Panc1 (cell line): ENCODE measurements around the gene ADSS2. TPM values are rescaled to one million over a fixed set of nuclear protein-coding genes. Genes with fewer than 3 reads are reported as not detected.

ENCODE experiments used
- ATAC-seq: fragments of 200-7000 bp; cut with Tn5 transposase; 2 replicates; pipeline ENCODE4 v1.9.1; 2020; ENCODE audit warnings: mild to moderate bottlenecking, moderate library complexity
- BruUV-seq: library from RNA; stranded (reverse); fragments of 400-500 nt; replicated peaks from 2 replicates; lab custom pipeline; 2021; lab: Mats Ljungman, UMichigan
- CTCF ChIA-PET: fragments of 300-600 bp; sonication (Branson Sonifier 250); formaldehyde crosslinking; loops from one replicate; lab custom pipeline; 2022; ENCODE audit warnings: antibody characterized with exemption; lab: Charles Lee
- POLR2A ChIA-PET: fragments of 300-600 bp; sonication (Branson Sonifier 250); formaldehyde crosslinking; loops from one replicate; lab custom pipeline; 2022; ENCODE audit warnings: antibody characterized with exemption; lab: Charles Lee
- DNase-seq: peaks from one replicate; pipeline ENCODE4 v3.0.0-alpha.2; 2010; ENCODE audit warnings: low read depth, low spot score
- H3K27ac ChIP-seq: 2 replicates; pipeline ENCODE4 v1.5.1; 2011; ENCODE audit warnings: mild to moderate bottlenecking, low read length, inconsistent platforms
- H3K27me3 ChIP-seq: fragments of 200-500 bp; sonication (Bioruptor generic); 2 replicates; pipeline ENCODE4 v1.6.0; 2014; ENCODE audit warnings: low read length, inconsistent platforms; ENCODE audit not compliant: control insufficient read depth, insufficient read depth
- H3K36me3 ChIP-seq: fragments of 200-500 bp; sonication (Bioruptor generic); 2 replicates; pipeline ENCODE4 v1.5.1; 2014; ENCODE audit warnings: inconsistent platforms, mild to moderate bottlenecking, low read length, moderate library complexity; ENCODE audit not compliant: control insufficient read depth, insufficient read depth
- H3K4me1 ChIP-seq: 2 replicates; pipeline ENCODE4 v1.5.1; 2011; ENCODE audit warnings: inconsistent platforms, mild to moderate bottlenecking, low read length, moderate library complexity; ENCODE audit not compliant: control insufficient read depth, insufficient read depth
- H3K4me3 ChIP-seq, 2 experiments: 2 replicates each; pipeline ENCODE4 v1.5.1; 2011 to 2012; ENCODE audit warnings: low read depth in 2 of 2, low read length in 2 of 2, mild to moderate bottlenecking in 2 of 2, inconsistent platforms in 1 of 2, moderate library complexity in 1 of 2
- H3K9me3 ChIP-seq: fragments of 200-500 bp; sonication (Bioruptor generic); 2 replicates; pipeline ENCODE4 v1.5.1; 2014; ENCODE audit warnings: low read depth, mild to moderate bottlenecking, inconsistent platforms, low read length, moderate library complexity; ENCODE audit not compliant: control insufficient read depth, insufficient read depth
- POLR2AphosphoS5 ChIP-seq: IDR thresholded peaks from 2 replicates; pipeline ENCODE4 v1.6.1; 2012; ENCODE audit warnings: mild to moderate bottlenecking, low read depth, low read length, moderate library complexity
- SIN3A ChIP-seq: IDR thresholded peaks from 2 replicates; pipeline ENCODE4 v1.6.1; 2012; ENCODE audit warnings: low read depth, mild to moderate bottlenecking, low read length, moderate library complexity, borderline replicate concordance; ENCODE audit not compliant: insufficient read depth
- TCF7L2 ChIP-seq: IDR thresholded peaks from 2 replicates; pipeline ENCODE4 v1.6.1; 2011; ENCODE audit warnings: mild to moderate bottlenecking, low read depth, low read length, inconsistent platforms
- in situ Hi-C: cut with HindIII; loops from 2 replicates; pipeline ENCODE4 v1.10.0; 2016; ENCODE audit warnings: low sequenced_read_pairs, low pct_unique_long_range_greater_than_20kb
- intact Hi-C: fragments of 100-400 bp; cut with micrococcal nuclease; formaldehyde crosslinking; loops from one replicate; pipeline ENCODE4 v1.10.0; 2022; ENCODE audit not compliant: unreplicated experiment
- total RNA-seq: library from RNA; stranded (reverse); gene quantifications from one replicate; pipeline ENCODE4 v1.2.1, GENCODE V29; 2021; ENCODE audit not compliant: unreplicated experiment
- TF ChIP-seq, protein P1 (sequence below): fragments of 450-650 bp; IDR thresholded peaks from 2 replicates; pipeline ENCODE4 v1.5.1; 2017; ENCODE audit warnings: mild to moderate bottlenecking
- TF ChIP-seq, protein P2 (sequence below), 2 experiments: IDR thresholded peaks; 2 replicates each; pipeline ENCODE4 v1.6.1; 2011 to 2012; ENCODE audit warnings: low read depth in 2 of 2, control low read depth in 1 of 2, low read length in 1 of 2, mild to moderate bottlenecking in 1 of 2, moderate library complexity in 1 of 2; ENCODE audit not compliant: insufficient read depth in 1 of 2

The ADSS2 gene
- total RNA-seq, 1 experiment from 2014 or later, result 42.2 TPM

DNA sequence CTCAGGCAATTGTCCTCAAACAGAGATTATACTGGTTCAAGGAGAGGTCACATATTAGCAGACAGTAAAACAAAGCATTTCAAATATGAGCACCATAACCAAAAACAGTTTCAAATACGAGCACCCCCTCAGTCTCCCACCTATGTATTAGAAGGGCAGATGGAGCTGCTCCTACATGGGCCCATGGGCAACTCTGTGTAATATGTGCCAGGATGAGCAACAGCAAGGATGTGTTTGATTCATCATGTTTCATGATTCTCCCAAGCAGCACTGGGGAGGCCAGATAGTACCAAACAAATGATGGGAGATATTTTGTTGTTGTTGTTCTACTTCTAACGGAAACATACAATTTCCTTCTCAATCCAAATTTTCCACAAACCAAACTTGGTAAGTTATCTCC, 8.9 kb downstream of the ADSS2 start:
- no peaks in the 10 kb centered on the region for H3K36me3 ChIP-seq
- intact Hi-C loops, result no loop called here
- H3K4me1 ChIP-seq, result peaks cover 5% of the 10 kb centered on the region
- TSS peak; percentile 17 for BruUV-seq
- no peak overlapping the region for H3K4me3 ChIP-seq
- TF ChIP-seq, protein P1, sequence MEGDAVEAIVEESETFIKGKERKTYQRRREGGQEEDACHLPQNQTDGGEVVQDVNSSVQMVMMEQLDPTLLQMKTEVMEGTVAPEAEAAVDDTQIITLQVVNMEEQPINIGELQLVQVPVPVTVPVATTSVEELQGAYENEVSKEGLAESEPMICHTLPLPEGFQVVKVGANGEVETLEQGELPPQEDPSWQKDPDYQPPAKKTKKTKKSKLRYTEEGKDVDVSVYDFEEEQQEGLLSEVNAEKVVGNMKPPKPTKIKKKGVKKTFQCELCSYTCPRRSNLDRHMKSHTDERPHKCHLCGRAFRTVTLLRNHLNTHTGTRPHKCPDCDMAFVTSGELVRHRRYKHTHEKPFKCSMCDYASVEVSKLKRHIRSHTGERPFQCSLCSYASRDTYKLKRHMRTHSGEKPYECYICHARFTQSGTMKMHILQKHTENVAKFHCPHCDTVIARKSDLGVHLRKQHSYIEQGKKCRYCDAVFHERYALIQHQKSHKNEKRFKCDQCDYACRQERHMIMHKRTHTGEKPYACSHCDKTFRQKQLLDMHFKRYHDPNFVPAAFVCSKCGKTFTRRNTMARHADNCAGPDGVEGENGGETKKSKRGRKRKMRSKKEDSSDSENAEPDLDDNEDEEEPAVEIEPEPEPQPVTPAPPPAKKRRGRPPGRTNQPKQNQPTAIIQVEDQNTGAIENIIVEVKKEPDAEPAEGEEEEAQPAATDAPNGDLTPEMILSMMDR, result no peak
- TF ChIP-seq POLR2AphosphoS5, result no peak
- TF ChIP-seq TCF7L2, result no peak
- no peak for TF ChIP-seq SIN3A
- TF ChIP-seq, protein P2, sequence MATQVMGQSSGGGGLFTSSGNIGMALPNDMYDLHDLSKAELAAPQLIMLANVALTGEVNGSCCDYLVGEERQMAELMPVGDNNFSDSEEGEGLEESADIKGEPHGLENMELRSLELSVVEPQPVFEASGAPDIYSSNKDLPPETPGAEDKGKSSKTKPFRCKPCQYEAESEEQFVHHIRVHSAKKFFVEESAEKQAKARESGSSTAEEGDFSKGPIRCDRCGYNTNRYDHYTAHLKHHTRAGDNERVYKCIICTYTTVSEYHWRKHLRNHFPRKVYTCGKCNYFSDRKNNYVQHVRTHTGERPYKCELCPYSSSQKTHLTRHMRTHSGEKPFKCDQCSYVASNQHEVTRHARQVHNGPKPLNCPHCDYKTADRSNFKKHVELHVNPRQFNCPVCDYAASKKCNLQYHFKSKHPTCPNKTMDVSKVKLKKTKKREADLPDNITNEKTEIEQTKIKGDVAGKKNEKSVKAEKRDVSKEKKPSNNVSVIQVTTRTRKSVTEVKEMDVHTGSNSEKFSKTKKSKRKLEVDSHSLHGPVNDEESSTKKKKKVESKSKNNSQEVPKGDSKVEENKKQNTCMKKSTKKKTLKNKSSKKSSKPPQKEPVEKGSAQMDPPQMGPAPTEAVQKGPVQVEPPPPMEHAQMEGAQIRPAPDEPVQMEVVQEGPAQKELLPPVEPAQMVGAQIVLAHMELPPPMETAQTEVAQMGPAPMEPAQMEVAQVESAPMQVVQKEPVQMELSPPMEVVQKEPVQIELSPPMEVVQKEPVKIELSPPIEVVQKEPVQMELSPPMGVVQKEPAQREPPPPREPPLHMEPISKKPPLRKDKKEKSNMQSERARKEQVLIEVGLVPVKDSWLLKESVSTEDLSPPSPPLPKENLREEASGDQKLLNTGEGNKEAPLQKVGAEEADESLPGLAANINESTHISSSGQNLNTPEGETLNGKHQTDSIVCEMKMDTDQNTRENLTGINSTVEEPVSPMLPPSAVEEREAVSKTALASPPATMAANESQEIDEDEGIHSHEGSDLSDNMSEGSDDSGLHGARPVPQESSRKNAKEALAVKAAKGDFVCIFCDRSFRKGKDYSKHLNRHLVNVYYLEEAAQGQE (IDR thresholded peaks at IDR 0.05; ENCODE audit: insufficient read depth in 1 of 2, low read depth in 2 of 2, low read length in 1 of 2), result no peak
- ChIA-PET CTCF (no interaction called here), POLR2A (no interaction called here)
- no peak overlapping the region for H3K27ac ChIP-seq
- ATAC-seq (no peak), DNase-seq (no peak)
- H3K27me3 ChIP-seq, result no peaks in the 10 kb centered on the region
- no peaks in the 10 kb centered on the region for H3K9me3 ChIP-seq
- in situ Hi-C loops, result no loop called here

DNA sequence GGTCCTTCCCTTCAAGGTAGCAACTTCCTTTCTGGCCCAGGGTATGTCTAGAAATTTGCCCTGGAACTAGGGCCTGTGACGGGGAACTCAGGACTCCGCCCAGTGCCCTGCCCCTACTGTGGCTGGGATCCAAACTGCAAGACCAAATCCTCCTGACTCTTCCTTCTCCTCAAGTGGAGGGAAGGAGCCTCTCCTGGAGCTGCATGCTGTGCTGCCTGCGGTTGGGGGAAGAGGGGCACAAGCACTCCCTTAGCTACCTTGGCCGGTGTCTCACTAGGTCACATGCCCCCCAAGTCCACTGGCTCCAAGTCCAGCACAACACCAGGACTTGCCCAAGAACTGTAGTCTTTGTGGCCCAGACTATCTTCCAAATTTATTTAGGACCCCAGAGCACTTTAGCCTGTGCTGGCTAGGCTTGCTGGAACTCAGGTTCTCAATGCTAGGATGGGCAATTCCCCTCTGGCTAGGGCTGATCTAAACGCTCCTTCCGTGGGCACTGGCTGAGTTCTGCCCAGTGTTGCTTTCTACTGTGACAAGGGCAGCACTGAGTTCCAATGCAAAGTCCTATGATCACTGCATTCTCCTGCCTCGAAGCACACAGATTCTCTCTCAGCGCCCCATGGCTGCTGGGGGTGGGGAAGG, 12.2 kb downstream of the ADSS2 start:
- TF ChIP-seq, protein P1, result no peak
- TF ChIP-seq SIN3A, result no peak
- no peak for TF ChIP-seq POLR2AphosphoS5
- no peak for TF ChIP-seq TCF7L2
- TF ChIP-seq, protein P2 (IDR thresholded peaks at IDR 0.05; ENCODE audit: insufficient read depth in 1 of 2, low read depth in 2 of 2, low read length in 1 of 2), result no peak
- peak; percentile 37 for ATAC-seq
- in situ Hi-C loops (no loop called here), intact Hi-C loops (loop anchor here (10.0 kb wide), 1 partner anchor 115 kb away; no protein-coding TSS in a partner anchor)
- H3K9me3 ChIP-seq, result no peaks in the 10 kb centered on the region
- CTCF ChIA-PET, result no interaction called here
- peaks cover 7% of the 10 kb centered on the region; the same call in 1 of the 2 replicates for H3K36me3 ChIP-seq
- peaks cover 12% of the 10 kb centered on the region for H3K4me1 ChIP-seq
- H3K27ac ChIP-seq, result no peak overlapping the region
- POLR2A ChIA-PET, result interaction anchor here (0.6 kb wide), 1 partner anchor 19 kb away, joined by 4 read pairs; no protein-coding TSS in a partner anchor
- H3K4me3 ChIP-seq, result no peak overlapping the region
- no peak for DNase-seq
- no peaks in the 10 kb centered on the region for H3K27me3 ChIP-seq
- BruUV-seq, result no TSS peak
